HG02798 (cell line): ENCODE data around the gene PRR9.

Experiments
- ATAC-seq: cut with Tn5 transposase; IDR thresholded peaks from one replicate; pipeline ENCODE4 v1.9.1; 2021; ENCODE audit warnings: mild to moderate bottlenecking; ENCODE audit not compliant: unreplicated experiment, poor library complexity

The PRR9 gene

DNA sequence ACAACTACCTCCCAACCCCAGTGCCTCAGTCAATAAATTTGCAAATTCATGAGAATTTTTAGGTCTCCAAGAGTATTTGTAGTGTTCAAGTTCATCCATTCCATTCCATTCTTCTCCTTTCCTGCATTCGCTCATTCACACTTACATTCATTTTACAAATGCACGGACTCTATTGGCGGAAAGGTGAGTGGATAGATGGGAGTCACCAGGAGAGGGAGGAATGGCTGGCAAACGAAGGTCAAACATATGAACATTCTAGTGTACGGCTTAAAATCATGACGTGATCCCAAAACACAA lies 44.6 kb downstream of the PRR9 start:
- no peak for ATAC-seq

DNA sequence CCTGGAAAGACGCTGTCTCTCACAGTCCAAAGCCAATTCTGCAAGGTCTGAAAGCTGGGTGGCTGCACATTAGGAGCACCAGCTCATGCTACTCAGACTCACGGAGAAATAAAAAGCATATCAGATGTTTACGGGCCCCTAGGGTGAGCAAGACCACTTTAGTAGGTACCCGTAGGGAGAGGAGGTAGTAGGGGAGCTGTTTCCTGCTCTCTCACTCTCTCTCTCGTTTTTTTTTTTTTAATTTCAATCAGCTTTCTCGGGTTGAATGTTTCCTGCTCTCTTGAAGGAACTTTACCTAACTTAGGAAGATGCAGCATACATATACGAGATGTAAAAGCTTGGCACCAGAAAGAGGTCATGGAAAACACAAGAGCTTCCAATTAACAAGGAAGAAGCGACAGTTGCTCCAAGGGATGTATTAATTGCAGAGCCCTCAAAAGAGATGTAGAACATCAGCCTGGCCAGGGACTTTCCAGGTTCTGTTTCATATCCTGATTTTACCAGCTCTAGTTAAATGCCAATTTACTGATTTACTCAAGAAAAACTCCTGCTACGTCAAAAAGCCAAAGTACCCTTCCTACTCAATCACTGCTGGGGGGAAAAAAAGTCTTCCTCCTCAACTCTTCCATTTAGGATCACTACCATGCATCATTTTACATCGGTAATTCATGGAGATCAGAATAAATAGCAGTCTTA lies 45.2 kb downstream of the PRR9 start:
- peak; percentile 30 for ATAC-seq

DNA sequence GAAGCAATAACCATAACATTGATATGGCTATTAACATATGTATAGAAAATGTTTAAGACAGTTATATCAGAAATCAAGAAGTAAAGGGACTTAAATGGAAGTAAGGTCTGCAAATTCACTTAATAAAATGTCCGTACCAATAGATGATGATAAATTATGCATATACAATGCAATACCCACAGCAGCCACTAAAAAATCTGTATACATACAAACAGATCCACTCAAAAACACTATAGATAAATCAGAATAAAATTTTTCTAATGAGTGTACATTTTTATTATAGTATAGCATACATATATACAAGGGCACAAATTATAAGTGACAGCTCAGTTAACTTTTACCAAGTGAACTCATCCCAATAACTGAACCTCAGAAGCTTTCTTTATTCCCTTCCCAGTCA lies 48.1 kb downstream of the PRR9 start:
- ATAC-seq, result no peak
